ENCODE data around the gene GRN. TPM values are rescaled to one million over a fixed set of nuclear protein-coding genes. Genes with fewer than 3 reads are reported as not detected.
"Not testable (repeated sequence)": the region's sequence is repeated elsewhere in the genome, so short reads cannot be mapped to it uniquely, and the experiment has no call there.

GRN gene
- total RNA-seq, 1 donor from 2014 or later = 111 TPM

GRCh38 chr17:44345454-44346026 lies 438 bp downstream of the GRN start:
- ATAC-seq (peak; percentile 42), DNase-seq (ENCODE audit: low spot score) (peak; percentile 58)

DNA sequence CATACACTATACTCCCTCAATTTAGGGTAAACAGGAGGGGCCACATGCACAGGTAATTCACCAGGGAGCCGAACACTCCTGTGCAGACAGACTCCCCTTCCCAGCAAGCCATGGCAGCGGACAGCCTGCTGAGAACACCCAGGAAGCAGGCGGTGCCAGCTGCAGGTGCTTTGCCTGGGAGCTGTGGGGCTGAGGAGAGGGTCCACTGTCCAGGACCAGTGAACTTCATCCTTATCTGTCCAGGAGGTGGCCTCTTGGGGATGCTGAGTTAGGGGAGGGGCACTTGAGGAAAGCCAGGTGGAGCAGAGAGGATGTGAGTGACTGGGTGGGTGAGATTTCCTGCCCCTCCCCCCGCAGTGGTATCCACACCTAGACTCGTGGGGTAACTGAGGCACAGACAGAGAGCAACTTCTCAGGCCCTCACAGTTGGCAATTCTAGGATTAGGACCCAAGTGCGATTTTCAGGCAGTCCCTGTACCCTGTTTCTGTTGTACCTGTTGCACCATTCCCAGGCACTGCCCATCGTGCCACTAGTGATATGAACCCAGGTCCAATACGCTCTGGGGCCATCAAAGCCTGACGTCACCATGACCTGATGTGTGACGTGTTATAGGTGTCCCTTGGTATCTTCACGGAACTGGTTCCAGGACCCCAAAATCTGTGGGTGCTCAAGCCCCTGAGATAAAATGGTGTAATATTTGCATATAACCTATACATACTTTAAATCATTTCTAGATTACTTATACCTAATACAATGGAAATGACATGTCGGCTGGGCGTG lies 1.2 kb downstream of the GRN start:
- DNase-seq (ENCODE audit: low spot score) = peak; percentile 45
- no peak for ATAC-seq

DNA sequence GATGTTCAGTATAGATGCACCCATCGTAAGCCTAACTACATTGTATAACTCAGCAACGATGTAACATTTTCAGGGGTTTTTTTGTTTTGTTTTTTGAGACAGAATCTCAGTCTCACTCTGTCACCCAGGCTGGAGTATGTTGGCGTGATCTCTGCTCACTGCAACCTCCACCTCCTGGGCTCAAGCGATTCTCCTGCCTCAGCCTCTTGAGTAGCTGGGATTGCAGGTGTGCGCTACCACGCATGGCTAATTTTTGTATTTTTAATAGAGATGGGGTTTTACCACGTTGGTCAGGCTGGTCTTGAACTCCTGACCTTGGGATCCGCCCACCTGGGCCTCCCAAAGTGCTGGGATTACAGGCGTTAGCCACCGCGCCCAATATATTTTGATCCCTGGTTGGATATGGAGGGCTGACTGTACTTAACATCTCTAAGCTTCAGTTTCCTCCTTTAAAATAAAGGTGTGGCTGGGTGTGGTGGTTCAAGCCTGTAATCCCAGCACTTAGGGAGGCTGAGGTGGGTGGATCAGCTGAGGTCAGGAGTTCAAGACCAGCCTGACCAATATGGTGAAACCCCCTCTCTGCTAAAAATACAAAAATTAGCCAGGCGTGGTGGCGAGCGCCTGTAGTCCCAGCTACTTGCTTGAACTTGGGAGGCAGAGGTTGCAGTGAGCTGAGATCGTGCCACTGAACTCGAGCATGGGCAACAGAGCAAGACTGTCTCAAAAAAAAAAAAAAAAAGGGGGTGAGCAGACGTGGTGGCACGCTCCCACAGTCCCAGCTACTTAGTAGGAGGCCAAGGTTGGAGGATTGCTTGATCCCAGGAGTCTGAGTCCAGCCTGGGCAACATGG lies 2.3 kb downstream of the GRN start:
- not testable (repeated sequence) for DNase-seq (ENCODE audit: low spot score); ATAC-seq

GRCh38 chr17:44348234-44348987 lies 3.3 kb downstream of the GRN start:
- ATAC-seq (no peak), DNase-seq (ENCODE audit: low spot score) (peak; percentile 46)

- no peak for ATAC-seq
- no peak for DNase-seq (ENCODE audit: low spot score)
These were observed 3.9 kb downstream of the GRN start for GRCh38 chr17:44348988-44349364.

DNA sequence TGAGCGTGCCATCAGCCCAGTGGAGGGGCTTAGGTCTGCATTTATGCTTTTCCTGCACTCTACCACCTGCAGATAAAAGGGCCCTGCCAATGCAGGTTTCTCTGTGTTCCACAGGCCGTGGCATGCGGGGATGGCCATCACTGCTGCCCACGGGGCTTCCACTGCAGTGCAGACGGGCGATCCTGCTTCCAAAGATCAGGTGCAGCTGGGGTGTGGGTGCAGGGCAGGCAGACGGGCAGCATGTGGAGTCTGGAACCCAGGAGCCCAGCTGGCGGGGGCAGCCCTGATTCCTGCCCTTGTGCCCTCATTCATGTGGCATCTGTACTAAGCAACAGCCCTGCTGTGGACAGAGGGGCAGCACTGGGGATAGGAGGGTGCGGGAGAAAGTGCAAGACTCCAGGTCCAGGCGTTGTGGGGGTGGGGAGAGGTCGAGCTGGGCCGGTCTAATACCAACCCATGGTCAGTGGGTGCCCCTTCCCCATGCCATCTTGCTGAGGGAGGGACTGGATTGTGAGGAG lies 4.5 kb downstream of the GRN start:
- DNase-seq (ENCODE audit: low spot score) (no peak), ATAC-seq (no peak)

DNA sequence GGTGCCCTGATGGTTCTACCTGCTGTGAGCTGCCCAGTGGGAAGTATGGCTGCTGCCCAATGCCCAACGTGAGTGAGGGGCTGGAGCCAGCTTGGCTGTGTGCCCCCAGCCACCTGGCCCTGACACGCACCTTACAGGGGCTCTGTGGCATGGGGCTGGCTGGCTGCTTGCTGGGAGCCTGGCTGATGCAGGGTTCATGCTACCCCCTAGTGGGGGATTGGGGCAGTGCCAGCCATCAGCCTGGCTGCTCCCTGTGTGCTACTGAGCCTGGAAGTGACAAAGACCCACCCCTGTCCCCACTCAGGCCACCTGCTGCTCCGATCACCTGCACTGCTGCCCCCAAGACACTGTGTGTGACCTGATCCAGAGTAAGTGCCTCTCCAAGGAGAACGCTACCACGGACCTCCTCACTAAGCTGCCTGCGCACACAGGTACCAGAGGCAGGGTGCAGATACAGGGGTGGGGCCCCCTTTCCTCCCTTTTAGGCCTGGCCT lies 5.7 kb downstream of the GRN start:
- ATAC-seq (peak; percentile 84), DNase-seq (ENCODE audit: low spot score) (peak; percentile 71)

DNA sequence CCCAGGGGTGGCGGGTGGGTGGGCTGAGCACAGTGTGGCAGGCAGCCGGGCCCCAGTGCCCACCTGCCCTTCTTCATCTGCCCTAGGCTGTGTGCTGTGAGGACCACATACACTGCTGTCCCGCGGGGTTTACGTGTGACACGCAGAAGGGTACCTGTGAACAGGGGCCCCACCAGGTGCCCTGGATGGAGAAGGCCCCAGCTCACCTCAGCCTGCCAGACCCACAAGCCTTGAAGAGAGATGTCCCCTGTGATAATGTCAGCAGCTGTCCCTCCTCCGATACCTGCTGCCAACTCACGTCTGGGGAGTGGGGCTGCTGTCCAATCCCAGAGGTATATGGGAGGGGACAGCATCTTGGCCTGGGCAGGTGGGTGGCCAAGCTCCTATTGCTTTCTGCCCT lies 6.4 kb downstream of the GRN start:
- DNase-seq (ENCODE audit: low spot score) (no peak), ATAC-seq (no peak)

DNA sequence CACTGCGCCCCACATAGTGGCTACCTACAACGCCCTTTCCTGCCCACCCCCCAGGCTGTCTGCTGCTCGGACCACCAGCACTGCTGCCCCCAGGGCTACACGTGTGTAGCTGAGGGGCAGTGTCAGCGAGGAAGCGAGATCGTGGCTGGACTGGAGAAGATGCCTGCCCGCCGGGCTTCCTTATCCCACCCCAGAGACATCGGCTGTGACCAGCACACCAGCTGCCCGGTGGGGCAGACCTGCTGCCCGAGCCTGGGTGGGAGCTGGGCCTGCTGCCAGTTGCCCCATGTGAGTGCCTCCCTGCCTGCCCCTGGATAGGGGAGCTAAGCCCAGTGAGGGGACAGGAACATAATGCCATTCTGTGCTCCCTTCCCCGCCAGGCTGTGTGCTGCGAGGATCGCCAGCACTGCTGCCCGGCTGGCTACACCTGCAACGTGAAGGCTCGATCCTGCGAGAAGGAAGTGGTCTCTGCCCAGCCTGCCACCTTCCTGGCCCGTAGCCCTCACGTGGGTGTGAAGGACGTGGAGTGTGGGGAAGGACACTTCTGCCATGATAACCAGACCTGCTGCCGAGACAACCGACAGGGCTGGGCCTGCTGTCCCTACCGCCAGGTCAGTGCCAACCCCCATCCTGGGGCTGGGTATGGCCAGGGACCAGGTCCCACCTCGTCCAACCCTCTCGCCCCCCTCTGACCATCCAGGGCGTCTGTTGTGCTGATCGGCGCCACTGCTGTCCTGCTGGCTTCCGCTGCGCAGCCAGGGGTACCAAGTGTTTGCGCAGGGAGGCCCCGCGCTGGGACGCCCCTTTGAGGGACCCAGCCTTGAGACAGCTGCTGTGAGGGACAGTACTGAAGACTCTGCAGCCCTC lies 7.1 kb downstream of the GRN start:
- no peak for DNase-seq (ENCODE audit: low spot score)
- ATAC-seq = no peak

GRCh38 chr17:44352828-44353671 lies 7.9 kb downstream of the GRN start:
- ATAC-seq (no peak), DNase-seq (ENCODE audit: low spot score) (no peak)

DNA sequence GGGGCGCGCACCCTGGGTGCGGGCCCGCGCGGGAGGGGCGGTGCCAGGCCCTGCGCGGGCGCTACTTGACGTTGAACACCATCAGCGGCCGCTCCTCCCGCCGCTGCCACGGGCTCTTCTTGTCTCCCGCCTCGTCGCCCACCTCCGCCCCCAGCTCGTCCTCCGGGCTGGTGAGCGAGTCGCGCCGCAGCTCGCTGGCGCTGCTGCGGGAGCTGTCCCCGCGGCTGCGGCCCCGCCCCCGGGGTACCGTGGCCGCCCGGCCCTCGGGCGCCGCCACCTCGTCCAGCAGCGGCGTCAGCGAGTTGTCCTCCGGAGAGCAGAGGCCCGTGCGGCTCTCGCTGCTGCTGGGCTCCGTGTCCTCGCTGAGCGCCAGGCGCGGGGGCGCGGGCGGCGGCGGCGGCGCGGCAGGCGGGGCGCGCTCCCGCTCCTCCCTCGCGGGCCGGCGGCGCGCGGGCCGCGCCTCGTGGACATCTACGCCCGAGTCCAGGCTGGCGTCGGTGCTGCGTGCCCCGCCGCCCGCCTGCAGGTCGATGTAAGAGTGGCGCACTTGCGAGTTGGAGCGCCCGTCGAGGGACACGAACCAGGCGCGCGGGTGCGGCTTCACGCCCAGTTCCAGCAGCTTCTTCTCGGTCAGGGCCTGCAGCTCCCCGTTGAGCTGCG lies 8.7 kb downstream of the GRN start:
- peak; percentile 58 for ATAC-seq
- no peak for DNase-seq (ENCODE audit: low spot score)

DNA sequence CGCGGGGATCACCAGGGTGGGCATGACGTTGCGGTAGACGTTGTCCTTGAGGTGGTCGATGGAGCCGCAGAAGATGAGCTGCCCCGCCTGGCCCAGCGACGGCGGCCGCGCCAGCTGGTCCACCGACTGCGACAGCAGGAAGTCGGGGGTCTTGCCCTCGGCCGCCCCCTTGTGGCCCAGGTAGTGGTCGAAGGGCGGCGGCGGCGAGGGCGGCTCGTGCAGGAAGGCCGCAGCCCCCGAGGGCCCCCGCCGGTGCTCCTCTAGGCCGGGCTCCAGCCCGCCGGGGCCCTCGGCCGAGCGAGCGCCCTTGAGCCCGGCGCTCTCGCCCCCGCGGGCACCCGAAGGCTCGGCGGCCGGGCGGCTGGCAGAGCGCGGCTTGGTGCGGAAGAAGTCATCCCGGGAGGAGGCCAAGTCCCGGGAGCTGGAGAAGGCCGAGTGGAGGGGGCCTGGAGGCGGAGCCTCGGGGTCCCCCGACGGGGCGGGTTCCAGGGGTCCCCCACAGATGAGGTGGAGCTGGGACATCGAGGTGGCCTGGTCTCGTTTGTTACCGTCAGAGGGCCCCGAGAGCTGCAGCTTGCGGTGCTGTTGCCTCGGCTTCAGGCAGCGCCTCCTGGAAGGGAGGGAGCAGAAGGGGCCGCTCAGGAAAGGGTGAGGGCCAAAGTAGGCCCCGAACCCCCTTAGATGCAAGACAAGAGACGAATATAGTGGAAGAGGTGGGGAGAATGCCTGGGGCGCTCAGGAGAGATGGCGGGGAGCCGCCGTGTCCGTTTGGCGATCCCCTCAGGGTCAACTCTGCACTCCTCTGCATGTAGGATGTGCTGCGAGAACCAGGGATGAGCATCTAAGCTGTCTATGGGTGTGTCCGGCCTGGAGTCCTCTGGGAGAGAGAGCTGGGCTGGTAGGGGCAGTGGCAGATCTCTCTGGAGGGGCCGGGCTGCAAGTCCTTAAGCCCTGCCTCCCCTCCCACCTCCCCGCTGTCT lies 9.8 kb downstream of the GRN start:
- ATAC-seq = no peak
- DNase-seq (ENCODE audit: low spot score) = no peak

DNA sequence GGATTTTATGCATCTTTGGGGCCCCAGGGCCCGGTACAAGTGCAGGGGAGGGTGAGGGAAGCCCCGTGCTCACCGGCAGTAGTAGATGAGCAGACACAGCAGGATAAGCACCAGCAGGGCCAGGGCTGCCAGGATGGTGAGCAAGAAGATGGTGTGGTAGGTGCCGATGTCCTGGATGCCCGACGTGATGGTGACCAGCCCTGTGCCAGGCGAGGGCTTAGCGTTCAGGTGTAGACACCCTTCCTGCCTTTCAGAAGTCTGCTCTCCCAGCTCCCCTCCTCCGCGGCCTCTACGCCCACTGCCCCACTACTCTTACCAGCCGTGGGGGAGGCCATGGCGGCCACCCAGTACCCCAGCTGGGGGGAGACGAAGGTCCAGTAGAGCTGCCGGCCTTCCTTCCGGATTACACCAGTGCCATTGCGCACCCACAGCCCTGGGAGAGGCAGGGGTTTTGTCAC lies 10.6 kb downstream of the GRN start:
- DNase-seq (ENCODE audit: low spot score) = no peak

DNA sequence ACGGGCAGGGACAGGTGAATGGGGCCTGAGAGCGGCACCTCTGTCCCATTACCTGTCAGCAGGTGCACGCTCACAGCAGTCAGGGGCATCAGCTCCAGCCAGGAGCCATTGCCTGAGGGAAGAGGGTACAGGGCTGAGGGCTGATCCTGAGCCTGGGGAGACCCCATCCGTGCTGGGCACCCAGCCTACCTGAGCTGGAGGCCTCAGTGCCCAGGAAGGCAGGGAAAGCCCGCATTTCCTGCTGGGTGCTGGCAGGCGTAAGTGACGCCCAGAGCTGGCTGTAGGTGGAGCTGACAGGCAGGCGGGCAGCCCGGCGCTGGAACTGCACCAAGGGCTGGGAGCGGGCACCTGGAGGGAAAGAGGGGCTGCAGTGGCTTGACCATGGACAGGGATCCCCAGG lies 11.1 kb downstream of the GRN start:
- ATAC-seq (no peak), DNase-seq (ENCODE audit: low spot score) (no peak)

More for the DNA sequence above, 10.6 kb downstream of the GRN start:
- ATAC-seq = no peak

GRCh38 chr17:44358066-44358465 lies 13.0 kb downstream of the GRN start:
- no peak for ATAC-seq
- no peak for DNase-seq (ENCODE audit: low spot score)

GRCh38 chr17:44359006-44359405 lies 13.9 kb downstream of the GRN start:
- DNase-seq (ENCODE audit: low spot score) = no peak
- no peak for ATAC-seq

Measured in left lobe of liver (tissue), 2 donors.